Aorta (tissue), 5 donors: Measurements from ENCODE around the gene GRK1. TPM values are rescaled to one million over a fixed set of nuclear protein-coding genes. Genes with fewer than 3 reads are reported as not detected.

Experiments
- ATAC-seq: fragments of 200-7000 bp; cut with Tn5 transposase; one replicate; pipeline ENCODE4 v1.9.1; 2022; ENCODE audit warnings: moderate library complexity; ENCODE audit not compliant: low FRiP score
- DNase-seq, 2 donors: peaks; one replicate each; pipeline ENCODE4 v3.0.0-alpha.2; 2020
- H3K27ac ChIP-seq, 2 donors: one replicate each; pipeline ENCODE4 v1.5.1; 2013; ENCODE audit warnings: low read length in 2 of 2, mild to moderate bottlenecking in 2 of 2, moderate library complexity in 2 of 2, control low read depth in 1 of 2, inconsistent platforms in 1 of 2, low read depth in 1 of 2
- H3K27me3 ChIP-seq, 2 donors: one replicate each; pipeline ENCODE4 v1.6.1; 2013; ENCODE audit warnings: control low read depth in 1 of 2, low read length in 1 of 2, mild to moderate bottlenecking in 1 of 2, moderate library complexity in 1 of 2; ENCODE audit not compliant: insufficient read depth in 2 of 2, control insufficient read depth in 1 of 2
- H3K36me3 ChIP-seq, 2 donors: one replicate each; pipeline ENCODE4 v1.6.1; 2013; ENCODE audit warnings: control low read depth in 1 of 2, low read length in 1 of 2, mild to moderate bottlenecking in 1 of 2; ENCODE audit not compliant: insufficient read depth in 2 of 2, control insufficient read depth in 1 of 2
- H3K4me1 ChIP-seq, 2 donors: one replicate each; pipeline ENCODE4 v1.6.1; 2013; ENCODE audit warnings: low read length in 2 of 2, control low read depth in 1 of 2, mild to moderate bottlenecking in 1 of 2, moderate library complexity in 1 of 2; ENCODE audit not compliant: insufficient read depth in 2 of 2, control insufficient read depth in 1 of 2
- H3K4me3 ChIP-seq, 2 donors: one replicate each; pipeline ENCODE4 v1.5.1; 2013; ENCODE audit warnings: low read length in 2 of 2, control low read depth in 1 of 2, mild to moderate bottlenecking in 1 of 2
- H3K9me3 ChIP-seq: one replicate; pipeline ENCODE4 v1.6.1; 2013; ENCODE audit warnings: mild to moderate bottlenecking, low read length; ENCODE audit not compliant: control insufficient read depth
- WGBS, 2 donors: extraction: QIAGEN DNeasy Blood & Tissue Kit; methylation state at CpG; one replicate each; pipeline ENCODE4 v1.1.7; 2013; 5-methylcytosine and 5-hydroxymethylcytosine counted together
- intact Hi-C, 2 donors: fragments of 100-400 bp; cut with DNase I; formaldehyde crosslinking; loops; one replicate each; pipeline versions ENCODE4 v1.14.2 to v1.15.0; 2022
- polyA plus RNA-seq, 2 donors: library from polyadenylated mRNA; stranded (reverse); fragments of 200-250 nt; gene quantifications; one replicate each; pipeline ENCODE4 v1.2.3, GENCODE V29; 2013
- total RNA-seq, 2 donors: library from RNA; stranded (reverse); fragmentation: NEBNext Ultra II Directional; extraction: Animal tissue kit (Norgen Biotek cat#: 25700); gene quantifications; one replicate each; pipeline ENCODE4 v1.2.1, GENCODE V29; 2021
- donor health status: healthy with polysubstance abuse.
- donor health status: Bipolar disorder and iron deficiency.
- donor health status: DM: no; HTN: no; CAD: no.
- donor health status: DM: no; HTN: no; CAD: no.
- donor health status: DM: yes; HTN: yes; CAD: no.

GRK1 gene
- total and polyA plus RNA-seq, 4 donors, result 0.10 TPM; not detected in 3

DNA sequence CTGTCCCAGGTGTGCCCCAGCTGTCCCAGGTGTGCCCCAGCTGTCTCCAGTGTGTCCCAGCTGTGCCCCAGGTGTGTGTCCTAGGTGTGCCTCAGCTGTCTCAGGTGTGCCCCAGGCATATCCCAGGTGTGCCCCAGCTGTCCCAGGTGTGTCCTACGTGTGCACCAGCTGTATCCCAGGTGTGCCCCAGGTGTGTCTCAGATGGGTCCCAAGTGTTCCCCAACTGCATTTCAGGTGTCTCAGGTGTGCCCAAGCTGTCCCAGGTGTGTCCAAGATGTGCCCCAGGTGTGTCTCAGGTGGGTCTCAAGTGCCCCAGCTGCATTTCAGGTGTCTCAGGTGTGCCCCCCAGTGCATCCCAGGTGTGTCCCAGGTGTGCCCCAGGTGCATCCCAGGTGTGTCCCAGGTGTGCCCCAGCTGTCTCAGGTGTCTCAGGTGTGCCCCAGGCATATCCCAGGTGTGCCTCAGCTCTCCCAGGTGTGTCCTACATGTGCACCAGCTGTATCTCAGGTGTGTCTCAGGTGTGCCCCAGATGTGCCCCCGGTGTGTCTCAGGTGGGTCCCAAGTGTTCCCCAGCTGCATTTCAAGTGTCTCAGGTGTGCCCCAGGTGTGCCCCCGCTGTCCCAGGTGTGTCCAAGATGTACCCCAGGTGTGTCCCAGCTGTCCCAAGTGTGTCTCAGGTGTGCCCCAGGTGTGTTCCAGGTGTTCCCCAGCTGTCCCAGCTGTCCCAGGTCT lies 1.3 kb upstream of the GRK1 start:
- ATAC-seq (no peak), DNase-seq (peak; percentile 32 to 37)
- Histone ChIP-seq H3K36me3 (no peaks in the 10 kb centered on the region), H3K9me3 (no peaks in the 10 kb centered on the region), H3K27ac (no peak overlapping the region), H3K27me3 (no peaks in the 10 kb centered on the region), H3K4me3 (no peak overlapping the region), H3K4me1 (no peaks in the 10 kb centered on the region)
- WGBS, 2 donors, result 90 to 97% methylated on average over 3 of the region's 3 CpGs
- intact Hi-C loops, result no loop called here

DNA sequence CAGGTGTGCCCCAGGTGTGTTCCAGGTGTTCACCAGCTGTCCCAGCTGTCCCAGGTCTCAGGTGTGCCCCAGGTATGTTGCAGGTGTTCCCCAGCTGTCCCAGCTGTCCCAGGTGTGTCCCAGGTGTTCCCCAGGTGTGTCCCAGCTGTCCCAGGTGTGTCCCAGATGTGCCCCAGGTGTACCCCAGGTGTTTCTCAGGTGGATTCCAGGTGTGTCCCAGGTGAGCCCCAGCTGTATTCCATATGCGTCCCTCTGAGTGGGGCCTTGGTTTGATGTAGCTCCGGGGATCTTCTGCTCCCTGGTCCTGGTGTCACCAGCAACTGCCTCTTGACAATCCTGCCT lies 719 bp upstream of the GRK1 start:
- intact Hi-C loops, result no loop called here
- Histone ChIP-seq H3K27ac (no peak overlapping the region), H3K4me1 (no peaks in the 10 kb centered on the region), H3K27me3 (no peaks in the 10 kb centered on the region), H3K9me3 (no peaks in the 10 kb centered on the region), H3K36me3 (no peaks in the 10 kb centered on the region), H3K4me3 (no peak overlapping the region)
- DNase-seq, result peak in 1 of 2 donors; percentile 27
- ATAC-seq, result no peak
- WGBS, 2 donors, result 88% methylated on average over 2 of the region's 2 CpGs

DNA sequence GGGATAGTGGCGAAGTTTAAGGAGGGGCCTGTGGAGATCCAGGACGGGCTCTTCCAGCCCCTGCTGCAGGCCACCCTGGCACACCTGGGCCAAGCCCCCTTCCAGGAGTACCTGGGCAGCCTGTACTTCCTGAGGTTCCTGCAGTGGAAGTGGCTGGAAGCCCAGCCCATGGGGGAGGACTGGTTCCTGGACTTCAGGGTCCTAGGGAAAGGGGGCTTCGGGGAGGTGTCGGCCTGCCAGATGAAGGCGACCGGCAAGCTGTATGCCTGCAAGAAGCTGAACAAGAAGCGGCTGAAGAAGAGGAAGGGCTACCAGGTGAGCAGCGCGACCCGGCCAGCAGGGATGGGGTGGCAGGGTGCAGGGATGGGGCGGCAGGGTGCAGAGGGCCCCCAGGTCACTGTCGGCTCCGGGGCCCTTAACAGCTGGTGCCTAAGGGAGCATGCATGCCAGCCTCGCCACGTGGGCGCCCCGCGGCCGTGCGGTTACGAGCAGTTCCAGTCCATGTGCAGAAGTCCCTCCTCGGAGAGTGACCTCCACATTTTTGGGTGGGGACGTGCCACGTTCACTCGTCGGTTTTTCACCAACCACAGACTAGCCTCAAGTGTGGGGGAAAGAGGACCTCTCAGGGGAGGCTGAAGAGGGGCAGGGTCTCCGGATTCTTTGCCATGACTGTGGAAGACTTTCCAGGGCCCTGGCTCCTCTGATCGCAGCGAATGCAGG lies 912 bp downstream of the GRK1 start:
- Histone ChIP-seq H3K27me3 (no peaks in the 10 kb centered on the region), H3K9me3 (no peaks in the 10 kb centered on the region), H3K36me3 (no peaks in the 10 kb centered on the region), H3K4me1 (no peaks in the 10 kb centered on the region), H3K4me3 (no peak overlapping the region), H3K27ac (no peak overlapping the region)
- DNase-seq (peak; percentile 32 to 66), ATAC-seq (no peak)
- 92 to 94% methylated on average over 29 of the region's 29 CpGs for WGBS, 2 donors
- intact Hi-C loops, result no loop called here

DNA sequence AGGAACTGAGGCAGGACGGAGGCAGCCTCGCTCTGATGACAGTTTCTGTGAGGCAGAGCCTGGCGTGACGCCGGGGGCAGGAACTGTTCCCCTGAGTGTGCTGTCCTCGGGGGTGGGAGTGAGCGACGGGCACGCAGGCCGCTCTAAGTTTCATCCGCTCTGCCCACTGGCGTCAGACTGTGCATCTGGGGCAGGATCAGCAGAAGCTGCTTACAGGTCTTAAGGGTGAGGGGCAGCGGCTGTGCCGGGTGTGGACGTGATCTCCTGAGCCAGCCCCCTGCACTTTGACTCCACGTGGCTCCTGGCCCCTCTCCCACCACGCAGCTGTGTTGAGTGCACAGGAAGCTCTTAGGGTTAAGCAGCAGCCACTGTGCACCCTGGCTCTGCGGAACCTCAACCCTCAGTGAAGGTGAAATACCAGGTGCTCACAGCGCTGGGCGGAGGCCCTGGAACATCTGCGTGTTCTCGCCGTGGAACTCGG lies 1.5 kb downstream of the GRK1 start:
- no peaks in the 10 kb centered on the region for H3K4me1 ChIP-seq
- peak; percentile 31 for ATAC-seq
- no peaks in the 10 kb centered on the region for H3K27me3 ChIP-seq
- intact Hi-C loops, result no loop called here
- DNase-seq, result peak; percentile 25 to 66
- 81% methylated on average over 24 of the region's 24 CpGs for WGBS, 2 donors
- H3K4me3 ChIP-seq, result no peak overlapping the region
- no peaks in the 10 kb centered on the region for H3K9me3 ChIP-seq
- H3K36me3 ChIP-seq, result no peaks in the 10 kb centered on the region
- H3K27ac ChIP-seq, result no peak overlapping the region

DNA sequence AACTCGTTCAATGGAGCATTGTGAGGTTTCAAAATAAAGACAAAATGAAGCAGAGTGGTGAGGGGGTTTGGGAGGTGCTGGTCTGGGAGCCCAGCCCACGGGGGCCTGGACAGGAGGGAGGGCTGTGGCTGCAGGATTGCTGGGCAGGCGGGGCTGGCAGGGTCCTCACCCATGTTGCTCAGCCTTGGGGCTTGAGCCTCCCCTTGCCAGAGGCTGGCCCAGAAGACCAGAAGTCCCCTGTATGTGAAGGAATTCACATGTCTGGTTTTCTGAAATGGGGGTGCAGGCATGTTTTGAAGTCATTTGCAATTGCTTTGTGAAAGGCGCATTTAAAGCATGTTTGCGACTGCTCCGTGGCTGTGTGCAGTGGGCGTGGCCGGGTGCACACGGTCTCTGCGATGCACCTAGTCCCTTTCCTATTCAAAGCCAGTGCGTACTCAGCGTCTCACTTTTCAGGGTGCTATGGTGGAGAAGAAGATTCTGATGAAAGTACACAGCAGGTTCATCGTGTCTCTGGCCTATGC lies 2.3 kb downstream of the GRK1 start:
- DNase-seq (peak; percentile 29 to 40), ATAC-seq (no peak)
- intact Hi-C loops, result no loop called here
- H3K4me3 ChIP-seq, result no peak overlapping the region
- H3K27ac ChIP-seq, result no peak overlapping the region
- WGBS, 2 donors, result 79 to 81% methylated on average over 13 of the region's 13 CpGs
- no peaks in the 10 kb centered on the region for H3K27me3 ChIP-seq
- H3K36me3 ChIP-seq, result no peaks in the 10 kb centered on the region
- no peaks in the 10 kb centered on the region for H3K4me1 ChIP-seq
- no peaks in the 10 kb centered on the region for H3K9me3 ChIP-seq

DNA sequence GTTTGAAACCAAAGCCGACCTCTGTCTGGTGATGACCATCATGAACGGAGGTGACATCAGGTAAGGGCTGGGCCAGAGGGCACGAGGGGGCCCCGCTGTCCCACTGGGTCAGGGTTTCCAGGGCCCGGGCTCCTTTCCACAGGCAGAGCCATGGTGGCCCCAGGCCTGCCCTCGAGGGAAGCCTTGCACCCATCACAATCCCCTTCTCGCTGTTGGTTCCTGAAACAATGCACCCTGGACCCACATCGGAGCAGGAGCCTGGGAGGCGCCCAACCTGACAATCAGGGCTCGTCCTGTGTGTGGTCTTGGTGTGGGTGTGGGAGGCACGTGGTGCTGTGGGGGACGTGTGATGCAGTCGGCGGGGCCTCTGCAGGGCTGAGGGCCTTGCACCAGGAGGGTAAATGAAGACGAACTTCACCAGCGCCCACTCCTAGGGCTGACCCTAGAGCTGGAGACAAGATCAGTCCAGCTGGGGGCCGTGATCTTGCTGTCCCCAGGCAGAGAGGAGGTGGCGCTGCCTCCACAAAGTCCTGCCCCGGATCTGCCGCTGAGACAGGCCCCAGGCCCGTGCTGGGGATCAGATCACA lies 2.8 kb downstream of the GRK1 start:
- ATAC-seq, result no peak
- 91 to 92% methylated on average over 21 of the region's 21 CpGs for WGBS, 2 donors
- no peaks in the 10 kb centered on the region for H3K27me3 ChIP-seq
- H3K4me3 ChIP-seq, result no peak overlapping the region
- H3K4me1 ChIP-seq, result no peaks in the 10 kb centered on the region
- H3K36me3 ChIP-seq, result no peaks in the 10 kb centered on the region
- intact Hi-C loops, result no loop called here
- H3K9me3 ChIP-seq, result no peaks in the 10 kb centered on the region
- DNase-seq, result peak; percentile 30 to 60
- H3K27ac ChIP-seq, result no peak overlapping the region

DNA sequence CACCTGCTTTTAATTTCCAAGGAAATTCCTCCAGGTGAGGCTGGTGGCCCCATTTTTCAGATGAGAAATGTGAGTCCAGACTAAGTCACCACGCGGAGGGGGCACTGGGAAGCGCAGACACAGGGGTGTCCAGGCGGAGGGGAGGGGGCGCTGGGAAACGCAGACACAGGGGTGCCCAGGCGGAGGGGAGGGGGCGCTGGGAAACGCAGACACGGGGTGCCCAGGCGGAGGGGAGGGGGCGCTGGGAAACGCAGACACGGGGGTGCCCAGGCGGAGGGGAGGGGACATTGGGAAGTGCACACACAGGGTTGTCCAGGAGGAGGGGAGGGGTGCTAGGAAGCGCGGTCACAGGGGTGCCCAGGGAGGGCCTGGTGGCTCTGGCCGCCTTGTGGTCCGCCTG lies 3.5 kb downstream of the GRK1 start:
- H3K9me3 ChIP-seq, result no peaks in the 10 kb centered on the region
- H3K36me3 ChIP-seq, result no peaks in the 10 kb centered on the region
- DNase-seq (peak; percentile 23 to 61), ATAC-seq (no peak)
- 92 to 93% methylated on average over 17 to 19 of the region's 19 CpGs for WGBS, 2 donors
- no peaks in the 10 kb centered on the region for H3K4me1 ChIP-seq
- no peak overlapping the region for H3K27ac ChIP-seq
- no peaks in the 10 kb centered on the region for H3K27me3 ChIP-seq
- no peak overlapping the region for H3K4me3 ChIP-seq
- intact Hi-C loops, result no loop called here

DNA sequence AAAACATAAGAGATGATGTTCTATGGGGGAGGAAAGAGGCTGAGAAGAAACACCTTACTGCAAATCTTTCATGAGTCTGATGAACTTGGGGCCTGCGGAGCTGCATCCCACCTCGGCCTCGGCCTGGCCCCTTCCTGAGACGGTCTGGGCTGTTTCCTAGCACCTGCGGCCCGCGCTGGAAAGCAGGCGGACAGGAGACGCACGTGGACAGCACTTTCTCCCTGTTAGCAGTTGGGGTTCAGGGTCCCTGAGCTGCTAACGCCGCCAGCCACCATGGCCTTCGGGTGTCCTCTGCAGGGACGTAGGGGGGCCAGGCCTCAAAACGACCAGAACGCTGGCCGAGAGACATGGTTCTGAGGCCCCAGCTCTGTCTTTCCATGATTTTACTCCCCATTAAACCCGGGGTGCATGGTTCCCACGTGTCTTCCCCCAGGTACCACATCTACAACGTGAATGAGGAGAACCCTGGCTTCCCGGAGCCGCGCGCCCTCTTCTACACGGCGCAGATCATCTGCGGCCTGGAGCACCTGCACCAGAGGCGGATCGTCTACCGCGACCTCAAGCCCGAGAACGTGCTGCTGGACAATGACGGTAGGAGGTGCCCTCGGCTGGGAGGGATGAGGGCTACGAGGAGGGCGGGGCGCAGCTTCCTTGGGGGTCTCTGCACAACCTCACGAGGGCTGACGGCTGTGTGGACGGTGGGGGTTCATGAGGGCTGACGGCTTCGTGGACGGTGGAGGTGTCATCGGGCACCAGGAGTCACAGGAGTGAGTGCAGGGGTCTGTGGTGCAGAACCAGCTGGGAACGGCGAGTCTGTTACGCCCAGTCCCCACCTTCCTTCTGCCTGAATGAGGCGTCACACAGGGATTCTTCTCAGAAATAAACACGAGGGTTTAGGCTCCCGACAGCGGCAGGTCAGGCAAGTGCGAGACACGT lies 4.3 kb downstream of the GRK1 start:
- WGBS, 2 donors, result 93 to 94% methylated on average over 54 of the region's 54 CpGs
- Histone ChIP-seq H3K36me3 (no peaks in the 10 kb centered on the region), H3K4me3 (no peak overlapping the region), H3K4me1 (no peaks in the 10 kb centered on the region), H3K27me3 (no peaks in the 10 kb centered on the region), H3K9me3 (no peaks in the 10 kb centered on the region), H3K27ac (no peak overlapping the region)
- peak; percentile 56 for ATAC-seq
- DNase-seq, result peak; percentile 38 to 69
- intact Hi-C loops, result no loop called here
